ENCODE measurements around the gene DSP.

DNA sequence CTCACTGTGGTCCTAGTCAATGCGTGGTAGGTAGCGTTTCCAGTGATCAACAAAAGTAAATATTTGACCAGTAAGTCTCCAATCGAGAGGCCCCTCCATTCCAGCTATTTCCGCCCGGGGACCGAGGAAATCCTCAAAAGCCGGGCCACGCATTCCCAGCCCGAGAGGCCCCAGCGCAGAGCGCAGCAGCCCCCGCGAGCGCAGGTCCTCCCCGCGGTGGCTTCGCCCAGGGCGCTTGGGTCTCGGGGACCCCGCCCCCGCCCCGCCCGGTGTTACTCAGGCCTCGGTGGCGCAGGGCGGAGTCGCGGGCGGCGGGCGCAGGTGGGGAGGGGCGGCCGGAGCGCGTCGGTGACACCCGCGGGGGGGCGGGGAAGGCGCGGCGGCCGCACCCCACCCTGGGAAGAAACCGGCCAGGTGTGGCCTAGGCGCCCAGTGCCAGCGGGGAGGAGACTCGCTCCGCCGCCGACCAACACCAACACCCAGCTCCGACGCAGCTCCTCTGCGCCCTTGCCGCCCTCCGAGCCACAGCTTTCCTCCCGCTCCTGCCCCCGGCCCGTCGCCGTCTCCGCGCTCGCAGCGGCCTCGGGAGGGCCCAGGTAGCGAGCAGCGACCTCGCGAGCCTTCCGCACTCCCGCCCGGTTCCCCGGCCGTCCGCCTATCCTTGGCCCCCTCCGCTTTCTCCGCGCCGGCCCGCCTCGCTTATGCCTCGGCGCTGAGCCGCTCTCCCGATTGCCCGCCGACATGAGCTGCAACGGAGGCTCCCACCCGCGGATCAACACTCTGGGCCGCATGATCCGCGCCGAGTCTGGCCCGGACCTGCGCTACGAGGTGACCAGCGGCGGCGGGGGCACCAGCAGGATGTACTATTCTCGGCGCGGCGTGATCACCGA lies at the start of gene DSP:
- TF ChIP-seq, protein P1, sequence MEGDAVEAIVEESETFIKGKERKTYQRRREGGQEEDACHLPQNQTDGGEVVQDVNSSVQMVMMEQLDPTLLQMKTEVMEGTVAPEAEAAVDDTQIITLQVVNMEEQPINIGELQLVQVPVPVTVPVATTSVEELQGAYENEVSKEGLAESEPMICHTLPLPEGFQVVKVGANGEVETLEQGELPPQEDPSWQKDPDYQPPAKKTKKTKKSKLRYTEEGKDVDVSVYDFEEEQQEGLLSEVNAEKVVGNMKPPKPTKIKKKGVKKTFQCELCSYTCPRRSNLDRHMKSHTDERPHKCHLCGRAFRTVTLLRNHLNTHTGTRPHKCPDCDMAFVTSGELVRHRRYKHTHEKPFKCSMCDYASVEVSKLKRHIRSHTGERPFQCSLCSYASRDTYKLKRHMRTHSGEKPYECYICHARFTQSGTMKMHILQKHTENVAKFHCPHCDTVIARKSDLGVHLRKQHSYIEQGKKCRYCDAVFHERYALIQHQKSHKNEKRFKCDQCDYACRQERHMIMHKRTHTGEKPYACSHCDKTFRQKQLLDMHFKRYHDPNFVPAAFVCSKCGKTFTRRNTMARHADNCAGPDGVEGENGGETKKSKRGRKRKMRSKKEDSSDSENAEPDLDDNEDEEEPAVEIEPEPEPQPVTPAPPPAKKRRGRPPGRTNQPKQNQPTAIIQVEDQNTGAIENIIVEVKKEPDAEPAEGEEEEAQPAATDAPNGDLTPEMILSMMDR (IDR thresholded peaks at IDR 0.05), result peak in 1 of 3 donors; percentile 23
- TF ChIP-seq POLR2A (IDR thresholded peaks at IDR 0.05), result peak; percentile 40
